Upper lobe of right lung (tissue), 1 donor: ENCODE data around the gene GDAP1L1. TPM values are rescaled to one million over a fixed set of nuclear protein-coding genes. Genes with fewer than 3 reads are reported as not detected.

Source experiments
- ATAC-seq: fragments of 200-7000 bp; cut with Tn5 transposase; one replicate; pipeline ENCODE4 v1.9.1; 2020; ENCODE audit warnings: mild to moderate bottlenecking, moderate library complexity
- DNase-seq: peaks from one replicate; pipeline ENCODE4 v3.0.0-alpha.2; 2020
- H3K27ac ChIP-seq: fragments of 200-600 bp; one replicate; pipeline ENCODE4 v1.8.0; 2022
- H3K27me3 ChIP-seq: fragments of 200-600 bp; one replicate; pipeline ENCODE4 v1.8.0; 2022; ENCODE audit warnings: mild to moderate bottlenecking
- H3K36me3 ChIP-seq: fragments of 200-600 bp; one replicate; pipeline ENCODE4 v1.8.0; 2022
- H3K4me1 ChIP-seq: fragments of 200-600 bp; one replicate; pipeline ENCODE4 v1.8.0; 2022
- H3K4me3 ChIP-seq: fragments of 200-600 bp; one replicate; pipeline ENCODE4 v1.8.0; 2022; ENCODE audit warnings: mild to moderate bottlenecking
- H3K9me3 ChIP-seq: fragments of 200-600 bp; one replicate; pipeline ENCODE4 v1.8.0; 2022
- intact Hi-C: fragments of 100-400 bp; cut with DNase I; formaldehyde crosslinking; loops from one replicate; pipeline ENCODE4 v1.11.0; 2022
- total RNA-seq: library from RNA; stranded (reverse); fragmentation: NEBNext Ultra II Directional; extraction: Animal tissue kit (Norgen Biotek cat#: 25700); gene quantifications from one replicate; pipeline ENCODE4 v1.2.1, GENCODE V29; 2021
- TF ChIP-seq, protein P1 (sequence below): fragments of 200-600 bp; IDR thresholded peaks from one replicate; pipeline ENCODE4 v1.8.0; 2022; ENCODE audit warnings: antibody characterized with exemption
- donor health status: DM: no; HTN: yes; CAD: no; lungs with severe emphysema.

GDAP1L1 gene
- total RNA-seq, 1 donor from 2014 or later: not detected

- H3K36me3 ChIP-seq: no peaks in the 10 kb centered on the region
- intact Hi-C loops: no loop called here
- peaks cover 13% of the 10 kb centered on the region for H3K4me1 ChIP-seq
- no peak for ATAC-seq
- no peak overlapping the region for H3K4me3 ChIP-seq
- no peak overlapping the region for H3K27ac ChIP-seq
- H3K27me3 ChIP-seq: no peaks in the 10 kb centered on the region
- DNase-seq: no peak
- no peaks in the 10 kb centered on the region for H3K9me3 ChIP-seq
- TF ChIP-seq, protein P1, sequence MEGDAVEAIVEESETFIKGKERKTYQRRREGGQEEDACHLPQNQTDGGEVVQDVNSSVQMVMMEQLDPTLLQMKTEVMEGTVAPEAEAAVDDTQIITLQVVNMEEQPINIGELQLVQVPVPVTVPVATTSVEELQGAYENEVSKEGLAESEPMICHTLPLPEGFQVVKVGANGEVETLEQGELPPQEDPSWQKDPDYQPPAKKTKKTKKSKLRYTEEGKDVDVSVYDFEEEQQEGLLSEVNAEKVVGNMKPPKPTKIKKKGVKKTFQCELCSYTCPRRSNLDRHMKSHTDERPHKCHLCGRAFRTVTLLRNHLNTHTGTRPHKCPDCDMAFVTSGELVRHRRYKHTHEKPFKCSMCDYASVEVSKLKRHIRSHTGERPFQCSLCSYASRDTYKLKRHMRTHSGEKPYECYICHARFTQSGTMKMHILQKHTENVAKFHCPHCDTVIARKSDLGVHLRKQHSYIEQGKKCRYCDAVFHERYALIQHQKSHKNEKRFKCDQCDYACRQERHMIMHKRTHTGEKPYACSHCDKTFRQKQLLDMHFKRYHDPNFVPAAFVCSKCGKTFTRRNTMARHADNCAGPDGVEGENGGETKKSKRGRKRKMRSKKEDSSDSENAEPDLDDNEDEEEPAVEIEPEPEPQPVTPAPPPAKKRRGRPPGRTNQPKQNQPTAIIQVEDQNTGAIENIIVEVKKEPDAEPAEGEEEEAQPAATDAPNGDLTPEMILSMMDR: no peak
Measured at GRCh38 chr20:44221368-44221954, 25.6 kb upstream of the GDAP1L1 start.

- TF ChIP-seq, protein P1: no peak
- Histone ChIP-seq H3K27ac (no peak overlapping the region), H3K36me3 (no peaks in the 10 kb centered on the region), H3K4me1 (peaks cover 13% of the 10 kb centered on the region), H3K27me3 (no peaks in the 10 kb centered on the region), H3K9me3 (no peaks in the 10 kb centered on the region), H3K4me3 (no peak overlapping the region)
- DNase-seq: no peak
- intact Hi-C loops: no loop called here
- ATAC-seq: no peak
Measured at GRCh38 chr20:44222027-44222426, 25.1 kb upstream of the GDAP1L1 start.

DNA sequence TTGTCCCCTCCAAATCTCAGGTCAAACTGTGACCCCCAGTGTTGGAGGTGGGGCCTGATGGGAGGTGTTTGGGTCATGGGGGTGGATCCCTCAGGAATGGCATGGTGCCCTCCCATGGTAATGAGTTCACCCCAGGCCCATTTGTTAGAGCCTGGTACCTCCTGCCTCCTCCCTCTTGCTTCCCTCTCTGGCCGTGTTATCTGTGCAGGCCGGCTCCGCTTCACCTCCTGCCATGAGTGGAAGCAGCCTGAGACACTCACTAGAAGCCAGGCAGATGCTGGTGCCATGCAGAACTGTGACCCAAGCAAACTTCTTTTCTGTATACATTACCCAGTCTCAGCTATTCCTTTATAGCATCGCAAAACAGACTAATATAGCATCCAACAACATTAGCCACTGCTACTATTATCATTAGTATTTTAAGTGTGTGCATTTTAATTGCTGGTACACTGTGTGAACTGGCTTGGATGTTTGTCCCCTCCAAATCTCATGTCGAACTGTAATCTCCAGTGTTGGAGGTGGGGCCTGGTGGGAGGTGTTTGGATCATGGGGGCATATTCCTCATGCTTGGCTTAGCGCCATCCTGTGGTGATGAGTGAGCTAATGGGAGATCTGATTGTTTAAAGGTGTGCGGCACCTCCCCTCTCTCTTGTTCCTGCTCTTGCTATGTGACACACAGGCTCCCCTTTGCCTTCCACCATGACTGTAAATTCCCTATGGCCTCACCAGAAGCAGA, 24.3 kb upstream of the GDAP1L1 start:
- DNase-seq: no peak
- Histone ChIP-seq H3K4me3 (no peak overlapping the region), H3K27me3 (no peaks in the 10 kb centered on the region), H3K4me1 (peaks cover 5% of the 10 kb centered on the region), H3K27ac (no peak overlapping the region), H3K9me3 (no peaks in the 10 kb centered on the region), H3K36me3 (no peaks in the 10 kb centered on the region)
- intact Hi-C loops: no loop called here
- TF ChIP-seq, protein P1: no peak
- ATAC-seq: no peak

DNA sequence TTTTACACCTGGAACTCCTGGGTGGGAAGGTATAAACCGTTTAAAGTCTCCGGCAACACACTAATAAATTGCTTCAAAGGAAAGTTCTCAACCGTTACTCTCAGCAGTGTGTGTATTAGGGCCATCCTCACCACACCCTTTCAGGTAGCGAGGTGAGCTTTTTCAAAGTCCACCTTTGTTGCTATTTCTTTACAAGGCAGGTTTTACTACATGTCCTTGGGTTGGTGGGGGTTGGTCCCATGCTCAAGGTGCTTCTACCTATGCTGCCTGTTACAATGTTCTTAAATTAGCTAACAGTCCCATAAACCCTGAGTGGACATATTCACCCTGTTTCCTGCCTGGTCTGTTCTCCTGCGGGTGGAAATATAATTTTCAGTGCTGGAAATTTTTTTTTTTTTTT, 23.4 kb upstream of the GDAP1L1 start:
- no peaks in the 10 kb centered on the region for H3K4me1 ChIP-seq
- no peak overlapping the region for H3K27ac ChIP-seq
- DNase-seq: no peak
- intact Hi-C loops: no loop called here
- no peak overlapping the region for H3K4me3 ChIP-seq
- no peaks in the 10 kb centered on the region for H3K9me3 ChIP-seq
- no peak for ATAC-seq
- TF ChIP-seq, protein P1: no peak
- H3K36me3 ChIP-seq: no peaks in the 10 kb centered on the region
- H3K27me3 ChIP-seq: no peaks in the 10 kb centered on the region

DNA sequence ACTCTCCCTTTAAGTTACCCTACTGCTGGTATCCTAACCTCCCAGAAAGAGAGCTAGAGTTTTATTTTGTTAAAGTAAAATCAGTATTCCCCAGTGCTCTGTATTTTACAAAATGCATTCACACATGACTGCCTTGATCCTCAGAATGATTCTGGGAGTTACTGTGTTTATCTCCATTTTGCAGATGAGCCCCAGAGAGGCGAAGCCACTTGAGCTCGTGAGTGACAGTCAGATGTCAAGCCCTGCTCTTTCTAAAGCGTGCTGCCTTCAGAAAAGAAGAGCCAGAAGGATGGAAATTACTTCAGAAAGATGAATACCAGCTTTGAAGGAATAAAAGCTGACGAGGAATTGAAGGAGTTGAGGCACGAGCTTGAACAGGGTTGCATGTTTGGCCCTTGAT, 22.5 kb upstream of the GDAP1L1 start:
- ATAC-seq: no peak
- H3K27me3 ChIP-seq: no peaks in the 10 kb centered on the region
- H3K4me3 ChIP-seq: no peak overlapping the region
- no peaks in the 10 kb centered on the region for H3K4me1 ChIP-seq
- intact Hi-C loops: no loop called here
- no peak for DNase-seq
- TF ChIP-seq, protein P1: no peak
- no peaks in the 10 kb centered on the region for H3K36me3 ChIP-seq
- no peaks in the 10 kb centered on the region for H3K9me3 ChIP-seq
- H3K27ac ChIP-seq: no peak overlapping the region
